ENCODE results near the gene RBPJ.

GRCh38 chr4:26372076-26372475, 51.3 kb downstream of the RBPJ start:
- TF ChIP-seq CTCF (IDR thresholded peaks at IDR 0.05; ENCODE audit: poor library complexity, severe bottlenecking): no peak
- no peak for TF ChIP-seq POLR2AphosphoS5 (IDR thresholded peaks at IDR 0.05)
- no peak for TF ChIP-seq RAD21 (conservative IDR thresholded peaks at IDR 0.05)
- TF ChIP-seq SMC3 (conservative IDR thresholded peaks at IDR 0.05; ENCODE audit: poor library complexity): no peak
- no peak for TF ChIP-seq MXI1 (conservative IDR thresholded peaks at IDR 0.05; ENCODE audit: poor library complexity, severe bottlenecking)
- no peak for TF ChIP-seq EZH2 (IDR thresholded peaks at IDR 0.05; ENCODE audit: borderline replicate concordance, insufficient read depth, low read length, poor library complexity, severe bottlenecking)
- TF ChIP-seq REST (IDR thresholded peaks at IDR 0.05; ENCODE audit: borderline replicate concordance): no peak

Data from neural cell (in vitro differentiated cells).